HCT116 (cell line): Measurements from ENCODE around the gene SRPK2. TPM values are rescaled to one million over a fixed set of nuclear protein-coding genes. Genes with fewer than 3 reads are reported as not detected.

Experiments used
- ATAC-seq: fragments of 200-7000 bp; cut with Tn5 transposase; 2 replicates; pipeline ENCODE4 v1.9.1; 2020; ENCODE audit warnings: mild to moderate bottlenecking, moderate library complexity
- BruUV-seq: library from RNA; stranded (reverse); fragments of 400-500 nt; replicated peaks from 2 replicates; lab custom pipeline; 2021; lab: Mats Ljungman, UMichigan
- CTCF ChIA-PET: fragments of 300-600 bp; sonication (Branson Sonifier 250); formaldehyde crosslinking; loops from one replicate; lab custom pipeline; 2021; ENCODE audit warnings: antibody characterized with exemption; lab: Charles Lee
- POLR2A ChIA-PET: fragments of 300-600, 350-600 bp; sonication (Branson Sonifier 250); formaldehyde crosslinking; loops from one replicate; lab custom pipeline; 2021; ENCODE audit warnings: antibody characterized with exemption; lab: Charles Lee
- RAD21 ChIA-PET, 2 experiments: fragments of 300-600 bp; sonication (Branson Sonifier 250); formaldehyde crosslinking; loops; one replicate each; lab custom pipeline; 2023; ENCODE audit warnings: low total read pairs in 2 of 2; ENCODE audit not compliant: uncharacterized antibody in 2 of 2, unreplicated experiment in 2 of 2, low non-redundant PET in 1 of 2; lab: Charles Lee
- DNase-seq: peaks from one replicate; pipeline ENCODE4 v3.0.0-alpha.2; 2010; ENCODE audit warnings: low read depth, low spot score
- H2AFZ ChIP-seq: fragments of 200-600 bp; shearing (Covaris generic), sonication (generic); 2 replicates; pipeline ENCODE4 v1.6.1; 2017; ENCODE audit warnings: low read depth, mixed run types, mixed read lengths, antibody characterized with exemption, low read length; ENCODE audit not compliant: poor library complexity, severe bottlenecking
- H3K27ac ChIP-seq: 2 replicates; pipeline ENCODE4 v1.5.1; 2012; ENCODE audit warnings: low read depth, low read length
- H3K27me3 ChIP-seq: fragments of 200-600 bp; sonication (generic); 2 replicates; pipeline ENCODE4 v1.6.1; 2016; ENCODE audit warnings: mixed run types, low read length, mixed read lengths; ENCODE audit not compliant: insufficient read depth
- H3K36me3 ChIP-seq, 2 experiments: fragments of 200-500 bp in 1 of 2; fragments of 200-600 bp in 1 of 2; sonication (Bioruptor generic) in 1 of 2; sonication (generic) in 1 of 2; 2 replicates each; pipeline versions ENCODE4 v1.5.1 to v1.6.1; 2014 to 2016; ENCODE audit warnings: low read length in 2 of 2, inconsistent platforms in 1 of 2, mixed read lengths in 1 of 2, mixed run types in 1 of 2; ENCODE audit not compliant: insufficient read depth in 2 of 2, control insufficient read depth in 1 of 2
- H3K4me1 ChIP-seq, 2 experiments: fragments of 200-600 bp in 1 of 2; sonication (generic) in 1 of 2; 2 replicates each; pipeline versions ENCODE4 v1.5.1 to v1.6.1; 2012 to 2017; ENCODE audit warnings: low read length in 2 of 2, inconsistent platforms in 1 of 2, mild to moderate bottlenecking in 1 of 2, mixed read lengths in 1 of 2, mixed run types in 1 of 2, moderate library complexity in 1 of 2; ENCODE audit not compliant: insufficient read depth in 2 of 2, control insufficient read depth in 1 of 2
- H3K4me2 ChIP-seq: fragments of 200-600 bp; sonication (generic); 2 replicates; pipeline ENCODE4 v1.6.1; 2017; ENCODE audit warnings: mixed run types, low read length, mixed read lengths
- H3K4me3 ChIP-seq, 2 experiments: fragments of 200-600 bp in 1 of 2; sonication (generic) in 1 of 2; replicated peaks in 1 of 2; 2 replicates each; pipeline ENCODE4 v1.5.1; 2011 to 2016; ENCODE audit warnings: low read length in 2 of 2, control low read depth in 1 of 2, low read depth in 1 of 2, mild to moderate bottlenecking in 1 of 2, mixed read lengths in 1 of 2, mixed run types in 1 of 2
- H3K79me2 ChIP-seq: fragments of 200-600 bp; sonication (generic); 2 replicates; pipeline ENCODE4 v1.6.1; 2017; ENCODE audit warnings: mild to moderate bottlenecking, mixed run types, low read length, moderate library complexity, mixed read lengths; ENCODE audit not compliant: insufficient read depth
- H3K9ac ChIP-seq: fragments of 200-600 bp; sonication (generic); 2 replicates; pipeline ENCODE4 v1.6.1; 2016; ENCODE audit warnings: low read length, mixed read lengths
- H3K9me2 ChIP-seq: fragments of 200-600 bp; sonication (generic), shearing (Covaris generic); 2 replicates; pipeline ENCODE4 v1.6.1; 2017; ENCODE audit warnings: mixed run types, mild to moderate bottlenecking, moderate library complexity; ENCODE audit not compliant: insufficient read depth
- H3K9me3 ChIP-seq, 2 experiments: fragments of 200-500 bp in 1 of 2; fragments of 200-600 bp in 1 of 2; sonication (Bioruptor generic) in 1 of 2; sonication (generic) in 1 of 2; 2 replicates each; pipeline ENCODE4 v1.6.1; 2014 to 2017; ENCODE audit warnings: low read length in 2 of 2, mixed read lengths in 2 of 2, inconsistent platforms in 1 of 2, low read depth in 1 of 2, mild to moderate bottlenecking in 1 of 2, mixed run types in 1 of 2, moderate library complexity in 1 of 2; ENCODE audit not compliant: control insufficient read depth in 1 of 2, insufficient read depth in 1 of 2
- H4K20me1 ChIP-seq: fragments of 200-600 bp; sonication (generic), shearing (Covaris generic); 2 replicates; pipeline ENCODE4 v1.6.1; 2017; ENCODE audit warnings: mixed run types, mild to moderate bottlenecking, moderate library complexity; ENCODE audit not compliant: insufficient read depth
- CBX3 ChIP-seq: IDR thresholded peaks from 2 replicates; pipeline ENCODE4 v1.6.1; 2012; ENCODE audit warnings: low read depth
- CEBPB ChIP-seq: IDR thresholded peaks from 2 replicates; pipeline ENCODE4 v1.6.1; 2012; ENCODE audit warnings: low read depth
- EGR1 ChIP-seq: IDR thresholded peaks from 2 replicates; pipeline ENCODE4 v1.6.1; 2012; ENCODE audit warnings: low read depth
- ELF1 ChIP-seq: IDR thresholded peaks from 2 replicates; pipeline ENCODE4 v1.6.1; 2012; ENCODE audit warnings: low read depth, borderline replicate concordance
- EZH2 ChIP-seq: fragments of 200-600 bp; sonication (generic); IDR thresholded peaks from 2 replicates; pipeline ENCODE4 v1.6.1; 2017; ENCODE audit warnings: antibody characterized with exemption, mixed run types
- EZH2phosphoT487 ChIP-seq: fragments of 200-600 bp; IDR thresholded peaks from 2 replicates; pipeline ENCODE4 v1.6.1; 2018; ENCODE audit warnings: antibody characterized with exemption, borderline replicate concordance
- FOSL1 ChIP-seq: IDR thresholded peaks from 2 replicates; pipeline ENCODE4 v1.6.1; 2012; ENCODE audit warnings: low read depth
- JUND ChIP-seq: IDR thresholded peaks from 2 replicates; pipeline ENCODE4 v1.6.1; 2012
- POLR2A ChIP-seq: IDR thresholded peaks from 2 replicates; pipeline ENCODE4 v1.7.0; 2011; ENCODE audit warnings: borderline replicate concordance; ENCODE audit not compliant: insufficient read depth, insufficient read length; ENCODE audit errors: extremely low read depth
- RAD21 ChIP-seq: IDR thresholded peaks from 2 replicates; pipeline ENCODE4 v1.6.1; 2012; ENCODE audit warnings: low read depth, mild to moderate bottlenecking
- SIN3A ChIP-seq: IDR thresholded peaks from 2 replicates; pipeline ENCODE4 v1.6.1; 2012; ENCODE audit warnings: low read depth
- SP1 ChIP-seq: IDR thresholded peaks from 2 replicates; pipeline ENCODE4 v1.6.1; 2012; ENCODE audit warnings: low read depth
- SRF ChIP-seq: IDR thresholded peaks from 2 replicates; pipeline ENCODE4 v1.6.1; 2012; ENCODE audit warnings: low read depth
- TCF7L2 ChIP-seq: IDR thresholded peaks from 2 replicates; pipeline ENCODE4 v1.7.0; 2011; ENCODE audit warnings: borderline replicate concordance, inconsistent platforms; ENCODE audit not compliant: insufficient read depth, insufficient read length; ENCODE audit errors: extremely low read depth
- YY1 ChIP-seq: IDR thresholded peaks from 2 replicates; pipeline ENCODE4 v1.6.1; 2011; ENCODE audit warnings: low read length, low read depth, moderate library complexity, mild to moderate bottlenecking; ENCODE audit not compliant: insufficient replicate concordance; ENCODE audit errors: extremely low read depth
- ZFX ChIP-seq: fragments of 450-650 bp; IDR thresholded peaks from 2 replicates; pipeline ENCODE4 v1.6.1; 2017
- ZNF274 ChIP-seq: fragments of 200-500 bp; sonication (Bioruptor generic); IDR thresholded peaks from 2 replicates; pipeline ENCODE4 v1.6.1; 2014; ENCODE audit warnings: mild to moderate bottlenecking, low read depth, low read length, inconsistent platforms
- intact Hi-C: fragments of 100-400 bp; cut with micrococcal nuclease; formaldehyde crosslinking; loops from 2 replicates; pipeline ENCODE4 v1.10.0; 2022
- total RNA-seq: library from RNA; stranded (reverse); gene quantifications from one replicate; pipeline ENCODE4 v1.2.1, GENCODE V29; 2021; ENCODE audit not compliant: unreplicated experiment
- TF ChIP-seq, protein P1 (sequence below): IDR thresholded peaks from 2 replicates; pipeline ENCODE4 v1.6.1; 2012; ENCODE audit warnings: low read depth
- TF ChIP-seq, protein P2 (sequence below): IDR thresholded peaks from 2 replicates; pipeline ENCODE4 v1.6.1; 2012

Gene SRPK2
- total RNA-seq, 1 experiment from 2014 or later: 37.4 TPM

GRCh38 chr7:105163718-105164117, 225.0 kb downstream of the SRPK2 start:
- Histone ChIP-seq H2AFZ (no peak overlapping the region), H3K9me2 (no peaks in the 10 kb centered on the region), H3K4me1 (no peaks in the 10 kb centered on the region), H4K20me1 (no peaks in the 10 kb centered on the region), H3K27me3 (no peaks in the 10 kb centered on the region), H3K4me3 (no peak overlapping the region), H3K9me3 (no peaks in the 10 kb centered on the region), H3K4me2 (no peak overlapping the region), H3K36me3 (0 out of 4 replicates have a peak, but pooled peaks cover 0 to 2% of the 10 kb centered on the region in 2 experiments), H3K79me2 (no peaks in the 10 kb centered on the region), H3K9ac (no peak overlapping the region), H3K27ac (no peak overlapping the region)
- no peak for TF ChIP-seq SRF
- no peak for TF ChIP-seq CBX3
- TF ChIP-seq ZNF274: no peak
- no peak for TF ChIP-seq YY1
- TF ChIP-seq EZH2: no peak
- no peak for TF ChIP-seq SP1
- TF ChIP-seq ELF1: no peak
- no peak for TF ChIP-seq TCF7L2
- TF ChIP-seq SIN3A: no peak
- intact Hi-C loops: no loop called here
- ChIA-PET RAD21 (no interaction called here), CTCF (no interaction called here), POLR2A (no interaction called here)
- no peak for ATAC-seq
- no TSS peak for BruUV-seq
- no peak for DNase-seq

DNA sequence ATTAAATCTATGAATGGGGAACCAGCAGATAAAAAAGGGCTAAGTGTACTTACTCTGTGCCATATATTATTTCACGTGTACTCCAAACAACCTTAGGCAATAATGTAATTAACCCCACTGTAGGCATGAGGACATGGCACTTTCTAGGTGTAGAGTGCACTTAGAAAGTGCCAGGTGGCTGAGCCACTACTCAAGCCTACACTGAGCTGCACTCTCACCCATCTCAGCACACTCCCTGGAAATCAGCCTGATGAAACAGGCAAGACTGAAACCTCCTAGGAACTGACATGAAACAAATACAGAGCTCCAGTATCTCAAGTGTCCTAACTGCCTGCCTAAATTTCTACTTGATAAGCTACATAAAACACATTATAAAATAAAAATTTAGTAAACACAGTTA, 227.4 kb downstream of the SRPK2 start:
- Histone ChIP-seq H3K9me3 (no peaks in the 10 kb centered on the region), H3K4me2 (no peak overlapping the region), H3K9me2 (no peaks in the 10 kb centered on the region), H3K27ac (no peak overlapping the region), H3K4me1 (no peaks in the 10 kb centered on the region), H3K79me2 (no peaks in the 10 kb centered on the region), H3K27me3 (no peaks in the 10 kb centered on the region), H2AFZ (no peak overlapping the region), H3K9ac (no peak overlapping the region), H3K4me3 (no peak overlapping the region), H4K20me1 (no peaks in the 10 kb centered on the region), H3K36me3 (no peaks in the 10 kb centered on the region)
- no TSS peak for BruUV-seq
- intact Hi-C loops: no loop called here
- ChIA-PET POLR2A (no interaction called here), RAD21 (no interaction called here), CTCF (no interaction called here)
- no peak for DNase-seq
- no peak for ATAC-seq
- TF ChIP-seq EZH2phosphoT487 (no peak), EGR1 (no peak), ZFX (no peak), TCF7L2 (no peak), ELF1 (no peak), CEBPB (no peak), SP1 (no peak), JUND (no peak), POLR2A (no peak), RAD21 (no peak), FOSL1 (no peak)
- TF ChIP-seq, protein P1, sequence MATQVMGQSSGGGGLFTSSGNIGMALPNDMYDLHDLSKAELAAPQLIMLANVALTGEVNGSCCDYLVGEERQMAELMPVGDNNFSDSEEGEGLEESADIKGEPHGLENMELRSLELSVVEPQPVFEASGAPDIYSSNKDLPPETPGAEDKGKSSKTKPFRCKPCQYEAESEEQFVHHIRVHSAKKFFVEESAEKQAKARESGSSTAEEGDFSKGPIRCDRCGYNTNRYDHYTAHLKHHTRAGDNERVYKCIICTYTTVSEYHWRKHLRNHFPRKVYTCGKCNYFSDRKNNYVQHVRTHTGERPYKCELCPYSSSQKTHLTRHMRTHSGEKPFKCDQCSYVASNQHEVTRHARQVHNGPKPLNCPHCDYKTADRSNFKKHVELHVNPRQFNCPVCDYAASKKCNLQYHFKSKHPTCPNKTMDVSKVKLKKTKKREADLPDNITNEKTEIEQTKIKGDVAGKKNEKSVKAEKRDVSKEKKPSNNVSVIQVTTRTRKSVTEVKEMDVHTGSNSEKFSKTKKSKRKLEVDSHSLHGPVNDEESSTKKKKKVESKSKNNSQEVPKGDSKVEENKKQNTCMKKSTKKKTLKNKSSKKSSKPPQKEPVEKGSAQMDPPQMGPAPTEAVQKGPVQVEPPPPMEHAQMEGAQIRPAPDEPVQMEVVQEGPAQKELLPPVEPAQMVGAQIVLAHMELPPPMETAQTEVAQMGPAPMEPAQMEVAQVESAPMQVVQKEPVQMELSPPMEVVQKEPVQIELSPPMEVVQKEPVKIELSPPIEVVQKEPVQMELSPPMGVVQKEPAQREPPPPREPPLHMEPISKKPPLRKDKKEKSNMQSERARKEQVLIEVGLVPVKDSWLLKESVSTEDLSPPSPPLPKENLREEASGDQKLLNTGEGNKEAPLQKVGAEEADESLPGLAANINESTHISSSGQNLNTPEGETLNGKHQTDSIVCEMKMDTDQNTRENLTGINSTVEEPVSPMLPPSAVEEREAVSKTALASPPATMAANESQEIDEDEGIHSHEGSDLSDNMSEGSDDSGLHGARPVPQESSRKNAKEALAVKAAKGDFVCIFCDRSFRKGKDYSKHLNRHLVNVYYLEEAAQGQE: no peak
- TF ChIP-seq, protein P2, sequence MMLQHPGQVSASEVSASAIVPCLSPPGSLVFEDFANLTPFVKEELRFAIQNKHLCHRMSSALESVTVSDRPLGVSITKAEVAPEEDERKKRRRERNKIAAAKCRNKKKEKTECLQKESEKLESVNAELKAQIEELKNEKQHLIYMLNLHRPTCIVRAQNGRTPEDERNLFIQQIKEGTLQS: no peak
